B cell (primary cell): ENCODE results near the gene PPP2R3C.

Experiments
- CTCF ChIP-seq: fragments of 200-600 bp; IDR thresholded peaks from one replicate; pipeline ENCODE4 v1.8.0; 2022; ENCODE audit warnings: antibody characterized with exemption, mild to moderate bottlenecking
- EZH2 ChIP-seq: IDR thresholded peaks from 2 replicates; pipeline ENCODE4 v1.6.1; 2012; ENCODE audit warnings: borderline replicate concordance, low read depth, mild to moderate bottlenecking, moderate library complexity, low read length; ENCODE audit not compliant: insufficient read depth, poor library complexity, severe bottlenecking

DNA sequence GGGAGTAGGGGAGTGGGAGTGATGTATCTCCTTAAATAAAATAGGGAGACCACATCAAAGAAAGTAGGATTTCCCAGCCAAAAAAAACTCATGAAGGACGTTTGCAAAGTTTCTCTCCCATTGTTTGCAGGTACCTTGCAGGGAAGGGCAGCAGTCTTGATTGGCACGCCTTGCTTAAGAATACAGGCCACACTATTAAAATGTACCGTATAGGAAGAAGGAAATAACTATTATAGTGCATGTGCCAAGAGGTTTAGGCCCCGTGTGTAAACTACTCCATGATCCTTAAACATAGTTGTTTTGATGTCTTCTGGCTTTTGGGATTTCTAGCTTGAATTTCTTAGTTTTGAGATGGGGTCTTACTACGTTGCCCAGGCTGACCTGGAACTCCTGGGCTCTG, 43.1 kb upstream of the PPP2R3C start:
- TF ChIP-seq CTCF: no peak
- no peak for TF ChIP-seq EZH2
